ENCODE measurements around the gene SLC51B. TPM values are rescaled to one million over a fixed set of nuclear protein-coding genes. Genes with fewer than 3 reads are reported as not detected.

SLC51B gene
- total and polyA plus RNA-seq, 2 of the 4 experiments (the other 2 are of a cell fraction), result not detected

GRCh38 chr15:65094294-65094995 is 49.3 kb downstream of the SLC51B start:
- H3K4me2 ChIP-seq (ENCODE audit: low read depth, low read length), result no peak overlapping the region
- no TSS peak for BruUV-seq (replicated peaks)
- intact Hi-C loops (cut with micrococcal nuclease) (no loop called here), dilution Hi-C loops (cut with HindIII; ENCODE audit: low sequenced_read_pairs, unreplicated experiment) (no loop called here), in situ Hi-C loops (cut with MboI; ENCODE audit: low sequenced_read_pairs) (no loop called here)
- 100% methylated on average over 3 of the region's 14 CpGs; no CpG with 5 or more reads in 1 of the 2 experiments for WGBS, 2 experiments (ENCODE audit: extremely low coverage in 2 of 2, insufficient read length in 1 of 2)
- ChIA-PET POLR2A (ENCODE audit: unreplicated experiment) (no interaction called here), CTCF (interaction anchor here (0.7 kb wide), 1 partner anchor 74 kb away, joined by 3 read pairs; no protein-coding TSS in a partner anchor)
- H3K9ac ChIP-seq (ENCODE audit: low read depth, low read length), result no peak overlapping the region
- H3K27me3 ChIP-seq (ENCODE audit: control insufficient read depth, insufficient read depth, low read length), result no peaks in the 10 kb centered on the region
- DNase-seq, result no peak
- H3K56ac ChIP-seq (ENCODE audit: extremely low read depth, insufficient read depth, low read length), result no peak overlapping the region
- H2BK5ac ChIP-seq (ENCODE audit: low read depth, low read length, poor library complexity, severe bottlenecking), result no peak overlapping the region
- no peak overlapping the region for H2BK120ac ChIP-seq (ENCODE audit: low read depth, low read length)
- no peaks in the 10 kb centered on the region for H3K79me1 ChIP-seq (ENCODE audit: low read depth in 1 of 2, low read length in 2 of 2)
- peaks cover 12% of the 10 kb centered on the region for H3K4me1 ChIP-seq (ENCODE audit: control insufficient read depth, insufficient read depth, low read length)
- no peak overlapping the region for H2BK20ac ChIP-seq (ENCODE audit: low read depth, low read length)
- H4K20me1 ChIP-seq (ENCODE audit: insufficient read depth, low read length), result no peaks in the 10 kb centered on the region; the same call in 1 of the 2 replicates
- no peak overlapping the region for H3K18ac ChIP-seq (ENCODE audit: low read depth, low read length)
- H2AK5ac ChIP-seq (ENCODE audit: low read depth, low read length), result no peak overlapping the region
- H3K27ac ChIP-seq (ENCODE audit: insufficient read depth, low read length), result no peak overlapping the region
- no peak overlapping the region for H4K91ac ChIP-seq (ENCODE audit: insufficient read depth, low read depth, low read length)
- H3K4ac ChIP-seq (ENCODE audit: low read depth, low read length), result no peak overlapping the region
- no peak overlapping the region for H4K8ac ChIP-seq (ENCODE audit: low read depth in 2 of 2, low read length in 2 of 2)
- ATAC-seq (ENCODE audit: low read depth), result no peak
- TF ChIP-seq RAD21 (IDR thresholded peaks at IDR 0.05; ENCODE audit: low read length) (no peak), BHLHE40 (IDR thresholded peaks at IDR 0.05; ENCODE audit: low read depth, low read length) (no peak), FOS (IDR thresholded peaks at IDR 0.05; ENCODE audit: low read depth, low read length) (no peak), CHD1 (IDR thresholded peaks at IDR 0.05; ENCODE audit: low read depth, low read length) (no peak), CTCF (conservative IDR thresholded peaks at IDR 0.05; ENCODE audit: low read depth, low read length) (no peak)
- H3K14ac ChIP-seq (replicated peaks; ENCODE audit: low read depth, low read length), result no peak overlapping the region
- H4K5ac ChIP-seq (ENCODE audit: low read depth, low read length), result no peak overlapping the region
- no peak overlapping the region for H3K4me3 ChIP-seq (ENCODE audit: insufficient read depth, low read depth, low read length)
- H3K23ac ChIP-seq (ENCODE audit: low read depth, low read length), result no peak overlapping the region
- H2BK15ac ChIP-seq (ENCODE audit: low read depth, low read length), result no peak overlapping the region
- H3K36me3 ChIP-seq (ENCODE audit: control insufficient read depth, insufficient read depth, low read length), result peaks cover 19% of the 10 kb centered on the region
- no peaks in the 10 kb centered on the region for H3K9me1 ChIP-seq (ENCODE audit: insufficient read depth, low read length)
- no peaks in the 10 kb centered on the region for H3K9me3 ChIP-seq (ENCODE audit: control insufficient read depth, insufficient read depth, low read length)
- H2AFZ ChIP-seq (replicated peaks; ENCODE audit: low read length, poor library complexity), result no peak overlapping the region
- H2AK9ac ChIP-seq (replicated peaks; ENCODE audit: low read depth, low read length, poor library complexity), result no peak overlapping the region

Data from IMR-90 (cell line).